ENCODE measurements around the gene ARHGEF17. TPM values are rescaled to one million over a fixed set of nuclear protein-coding genes. Genes with fewer than 3 reads are reported as not detected.

The ARHGEF17 gene
- polyA plus RNA-seq, 3 donors from 2014 or later = not detected

DNA sequence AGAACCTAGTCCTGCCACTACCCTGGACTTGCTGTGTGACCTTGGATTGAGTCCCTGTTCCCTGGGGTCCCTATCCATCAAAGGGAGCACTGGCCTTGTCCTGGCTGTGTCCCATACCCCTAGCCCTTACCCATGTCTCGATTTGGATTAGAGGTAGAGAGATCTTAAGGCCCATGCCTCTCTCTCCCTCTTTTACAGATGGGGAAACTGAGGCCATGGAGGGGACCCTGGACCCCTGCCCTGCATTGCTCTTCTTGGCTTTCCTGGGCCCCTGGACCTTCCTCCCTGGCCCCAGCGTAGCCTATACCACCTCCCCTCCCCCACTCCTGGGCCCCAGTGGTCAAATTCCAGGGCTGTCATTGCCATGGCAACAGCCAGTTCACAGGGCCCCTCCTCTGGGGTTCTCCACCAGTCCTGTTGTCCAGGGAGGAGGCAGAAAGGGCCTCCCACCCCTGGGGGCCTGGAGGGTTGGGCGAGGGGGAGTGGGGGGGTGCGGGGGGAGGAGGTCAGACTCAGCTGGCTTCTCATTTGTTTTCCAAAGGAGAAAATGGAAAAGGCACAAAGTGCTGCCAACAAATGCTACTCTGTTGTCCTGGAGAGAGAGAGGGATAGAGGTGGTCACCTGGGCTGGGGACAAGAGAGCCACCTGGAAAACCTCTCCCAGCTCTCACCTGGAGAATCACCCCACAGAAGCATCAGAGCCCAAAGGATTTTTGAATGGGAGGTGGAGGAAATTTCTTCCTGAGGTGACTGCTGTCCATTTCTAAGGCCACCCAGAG, 23.3 kb downstream of the ARHGEF17 start:
- no peak for DNase-seq
- H3K27ac Mint-ChIP-seq = no peak overlapping the region
- no peaks in the 10 kb centered on the region for H3K4me1 Mint-ChIP-seq
- H3K36me3 Mint-ChIP-seq = no peaks in the 10 kb centered on the region
- peaks cover 1 to 9% (median 2%) of the 10 kb centered on the region in 3 donors for H3K27me3 Mint-ChIP-seq (ENCODE audit: low read depth in 3 of 3)
- H3K4me3 Mint-ChIP-seq = no peak overlapping the region
- H3K9me3 Mint-ChIP-seq = no peaks in the 10 kb centered on the region

- H3K27ac Mint-ChIP-seq = no peak overlapping the region
- peaks cover 3 to 9% (median 4%) of the 10 kb centered on the region in 3 donors for H3K27me3 Mint-ChIP-seq (ENCODE audit: low read depth in 3 of 3)
- H3K36me3 Mint-ChIP-seq = no peaks in the 10 kb centered on the region
- H3K9me3 Mint-ChIP-seq = no peaks in the 10 kb centered on the region
- no peak overlapping the region for H3K4me3 Mint-ChIP-seq
- no peaks in the 10 kb centered on the region for H3K4me1 Mint-ChIP-seq
- no peak for DNase-seq
Measured at GRCh38 chr11:73333173-73333572, 25.1 kb downstream of the ARHGEF17 start.

- Mint-ChIP-seq H3K4me1 (no peaks in the 10 kb centered on the region), H3K9me3 (no peaks in the 10 kb centered on the region), H3K4me3 (no peak overlapping the region), H3K36me3 (no peaks in the 10 kb centered on the region), H3K27ac (no peak overlapping the region), H3K27me3 (ENCODE audit: low read depth in 3 of 3) (peaks cover 3 to 9% (median 4%) of the 10 kb centered on the region in 3 donors)
- DNase-seq = no peak
Measured at GRCh38 chr11:73333640-73334383, 25.7 kb downstream of the ARHGEF17 start.

DNA sequence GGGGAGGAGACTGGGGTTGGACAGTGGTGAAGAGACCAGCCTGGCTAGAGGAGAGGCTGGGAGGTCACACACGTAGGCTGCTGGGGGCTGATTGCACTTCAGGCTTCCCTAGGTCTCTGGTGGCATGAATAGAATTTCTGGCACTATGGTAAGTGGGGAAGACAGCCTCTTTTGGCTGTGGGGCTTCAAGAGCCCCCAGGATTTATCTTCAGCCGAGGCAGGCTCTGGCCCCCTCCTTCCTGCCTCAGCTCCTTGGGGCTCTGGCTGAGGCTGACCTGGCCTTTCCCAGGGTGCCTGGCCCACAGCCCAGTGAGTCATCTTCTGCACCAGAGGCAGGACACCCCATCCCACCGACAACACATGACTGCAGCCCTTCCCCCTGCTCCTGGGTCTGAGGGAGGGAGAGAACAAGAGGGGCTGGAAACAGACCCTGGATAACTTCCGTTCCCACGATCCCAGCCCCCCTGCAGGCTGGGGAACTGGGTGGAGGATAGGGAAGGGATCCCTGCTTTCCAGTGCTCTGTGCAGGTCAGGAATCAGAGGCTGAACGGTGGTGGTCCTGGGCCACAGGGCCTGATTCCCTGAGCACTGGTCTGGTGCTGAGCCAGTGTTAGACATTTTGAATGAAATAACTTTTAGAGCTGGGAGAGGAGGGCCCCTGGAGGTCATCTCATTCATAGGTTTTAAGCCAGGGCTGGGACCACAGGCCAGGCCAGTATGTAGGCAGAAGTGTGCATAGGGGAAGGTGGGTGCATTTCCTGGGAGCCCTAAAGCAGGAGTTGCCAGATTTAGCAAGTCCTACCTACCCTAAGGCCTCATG, 26.5 kb downstream of the ARHGEF17 start:
- H3K4me1 Mint-ChIP-seq = no peaks in the 10 kb centered on the region
- no peaks in the 10 kb centered on the region for H3K36me3 Mint-ChIP-seq
- no peaks in the 10 kb centered on the region for H3K9me3 Mint-ChIP-seq
- H3K27me3 Mint-ChIP-seq (ENCODE audit: low read depth in 3 of 3) = peaks cover 3 to 9% (median 4%) of the 10 kb centered on the region in 3 donors
- no peak overlapping the region for H3K27ac Mint-ChIP-seq
- H3K4me3 Mint-ChIP-seq = no peak overlapping the region
- no peak for DNase-seq

GRCh38 chr11:73335204-73335923, 27.3 kb downstream of the ARHGEF17 start:
- peaks cover 4 to 9% (median 6%) of the 10 kb centered on the region in 3 donors for H3K27me3 Mint-ChIP-seq (ENCODE audit: low read depth in 3 of 3)
- no peaks in the 10 kb centered on the region for H3K4me1 Mint-ChIP-seq
- H3K27ac Mint-ChIP-seq = no peak overlapping the region
- peak; percentile 67 to 70 (median 67) for DNase-seq
- no peak overlapping the region for H3K4me3 Mint-ChIP-seq
- H3K36me3 Mint-ChIP-seq = no peaks in the 10 kb centered on the region
- no peaks in the 10 kb centered on the region for H3K9me3 Mint-ChIP-seq

DNA sequence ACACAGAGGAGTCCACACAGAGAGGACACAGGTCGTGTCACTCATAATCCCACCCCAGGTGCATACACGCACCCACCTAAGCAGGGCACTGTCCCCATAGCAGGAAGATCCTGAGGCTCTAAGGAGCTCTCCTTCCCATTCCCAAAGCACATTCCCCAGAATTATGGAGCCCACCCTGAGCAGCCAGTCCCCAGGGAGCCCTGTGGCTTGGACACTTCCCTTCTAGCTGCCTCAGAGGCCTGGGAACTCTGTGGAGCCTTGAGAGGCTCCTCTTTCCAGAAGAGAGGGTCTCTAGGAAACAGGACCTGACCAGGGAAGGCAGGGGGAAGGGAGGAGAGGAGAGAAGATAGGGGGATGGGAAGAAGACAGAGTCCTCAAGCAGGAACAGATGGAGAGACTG, 29.8 kb downstream of the ARHGEF17 start:
- Mint-ChIP-seq H3K9me3 (no peaks in the 10 kb centered on the region), H3K4me1 (no peaks in the 10 kb centered on the region), H3K36me3 (no peaks in the 10 kb centered on the region), H3K27ac (no peak overlapping the region), H3K27me3 (ENCODE audit: low read depth in 3 of 3) (peaks cover 4 to 10% (median 8%) of the 10 kb centered on the region in 3 donors), H3K4me3 (no peak overlapping the region)
- no peak for DNase-seq

DNA sequence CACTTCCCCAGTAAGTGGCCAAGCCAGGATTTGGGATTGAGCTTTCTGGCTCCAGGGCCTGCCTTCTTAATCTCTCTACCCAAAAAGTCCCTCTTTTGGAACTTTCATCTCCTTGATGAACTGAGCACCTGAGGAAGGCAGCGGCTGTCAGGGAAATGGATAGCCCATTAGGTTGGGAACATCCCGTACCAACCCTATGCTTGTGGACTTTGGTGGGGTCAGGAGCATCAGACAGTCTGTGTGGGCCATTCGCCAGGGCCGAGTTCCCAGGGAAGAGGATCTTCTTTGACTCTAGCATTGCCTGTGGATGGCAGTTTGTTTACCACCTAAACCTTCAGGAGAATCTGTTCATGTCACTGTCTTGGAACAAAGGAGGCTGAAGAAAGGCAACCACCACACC, 30.2 kb downstream of the ARHGEF17 start:
- Mint-ChIP-seq H3K27ac (no peak overlapping the region), H3K4me1 (no peaks in the 10 kb centered on the region), H3K27me3 (ENCODE audit: low read depth in 3 of 3) (peaks cover 4 to 10% (median 8%) of the 10 kb centered on the region in 3 donors), H3K4me3 (no peak overlapping the region), H3K9me3 (no peaks in the 10 kb centered on the region), H3K36me3 (no peaks in the 10 kb centered on the region)
- DNase-seq = no peak

GRCh38 chr11:73340164-73340563, 32.1 kb downstream of the ARHGEF17 start:
- Mint-ChIP-seq H3K36me3 (no peaks in the 10 kb centered on the region), H3K27ac (peak overlapping the region in 1 of 6 donors; percentile 74), H3K4me3 (no peak overlapping the region), H3K27me3 (ENCODE audit: low read depth in 3 of 3) (peaks cover 4 to 8% (median 6%) of the 10 kb centered on the region in 3 donors), H3K4me1 (no peaks in the 10 kb centered on the region), H3K9me3 (no peaks in the 10 kb centered on the region)
- no peak for DNase-seq

DNA sequence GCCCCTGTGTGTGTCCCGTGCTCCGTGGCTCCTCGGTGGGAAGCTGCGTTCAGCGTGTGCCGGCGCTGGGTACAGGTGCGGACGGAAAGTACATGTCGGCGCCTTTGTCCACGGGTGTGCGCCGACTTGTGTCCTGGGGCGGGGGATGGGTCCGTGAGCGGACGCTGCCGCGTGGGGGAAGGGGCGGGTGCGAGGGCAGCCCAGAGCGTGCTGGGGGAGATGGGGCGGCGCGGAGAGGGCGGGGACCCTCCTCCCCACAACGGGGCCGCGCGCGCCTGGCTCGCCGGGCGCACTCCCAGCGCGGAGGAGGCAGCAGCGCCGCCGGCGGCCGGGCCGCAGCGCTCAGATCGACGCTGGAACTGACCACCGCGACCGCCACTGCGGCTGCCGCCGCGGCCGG, 34.6 kb downstream of the ARHGEF17 start:
- no peaks in the 10 kb centered on the region for H3K9me3 Mint-ChIP-seq
- DNase-seq = no peak
- no peaks in the 10 kb centered on the region for H3K36me3 Mint-ChIP-seq
- H3K4me1 Mint-ChIP-seq = no peaks in the 10 kb centered on the region
- H3K4me3 Mint-ChIP-seq = no peak overlapping the region
- no peak overlapping the region for H3K27ac Mint-ChIP-seq
- peaks cover 1 to 6% (median 5%) of the 10 kb centered on the region in 3 donors for H3K27me3 Mint-ChIP-seq (ENCODE audit: low read depth in 3 of 3)

DNA sequence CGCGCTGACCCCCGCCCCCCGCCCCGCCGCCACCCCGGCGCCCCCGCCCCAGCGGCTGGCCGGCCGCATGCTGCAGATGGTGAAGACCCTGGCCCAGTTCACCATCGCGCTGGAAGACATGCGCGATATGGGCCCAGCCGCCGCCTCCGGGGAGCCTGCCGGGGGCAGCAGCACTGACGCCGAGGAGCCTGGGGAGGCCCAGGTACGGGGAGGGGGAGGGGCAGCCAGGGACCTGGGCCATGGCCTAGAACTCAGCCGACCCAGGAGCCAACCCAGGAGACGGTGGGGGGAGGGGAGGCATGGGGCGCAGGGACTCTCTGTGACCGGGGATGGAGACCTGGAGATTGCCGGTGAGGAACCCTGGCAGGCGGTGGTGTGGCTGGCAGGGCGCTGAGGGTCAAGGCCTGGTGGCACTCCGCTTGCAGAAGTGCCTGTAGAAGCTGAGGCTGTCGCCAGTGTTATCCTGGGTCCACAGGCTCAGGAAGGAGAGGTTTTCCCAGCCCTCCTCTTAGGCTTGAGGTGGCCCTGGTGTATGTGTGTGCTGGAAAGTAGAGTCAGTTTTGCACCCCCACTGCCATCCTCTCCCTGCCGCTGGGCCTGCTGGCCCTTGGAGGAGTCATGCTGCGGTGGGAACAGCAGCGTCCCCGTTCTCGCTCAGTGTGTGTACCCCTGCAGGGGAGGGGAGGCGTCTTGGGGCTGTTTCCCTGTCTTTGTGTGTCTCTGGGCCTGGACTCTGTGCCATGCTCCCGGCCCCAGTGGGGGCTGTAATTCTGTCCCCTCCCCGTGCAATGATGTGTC, 35.2 kb downstream of the ARHGEF17 start:
- no peak for DNase-seq
- no peak overlapping the region for H3K27ac Mint-ChIP-seq
- no peak overlapping the region for H3K4me3 Mint-ChIP-seq
- no peaks in the 10 kb centered on the region for H3K36me3 Mint-ChIP-seq
- no peaks in the 10 kb centered on the region for H3K4me1 Mint-ChIP-seq
- H3K27me3 Mint-ChIP-seq (ENCODE audit: low read depth in 3 of 3) = peaks cover 0 to 6% (median 5%) of the 10 kb centered on the region in 3 donors
- no peaks in the 10 kb centered on the region for H3K9me3 Mint-ChIP-seq

GRCh38 chr11:73344191-73344607, 36.1 kb downstream of the ARHGEF17 start:
- Mint-ChIP-seq H3K36me3 (no peaks in the 10 kb centered on the region), H3K9me3 (no peaks in the 10 kb centered on the region), H3K4me1 (no peaks in the 10 kb centered on the region), H3K4me3 (no peak overlapping the region), H3K27me3 (ENCODE audit: low read depth in 3 of 3) (peaks cover 3 to 8% (median 7%) of the 10 kb centered on the region in 3 donors), H3K27ac (no peak overlapping the region)
- no peak for DNase-seq

- H3K27me3 Mint-ChIP-seq (ENCODE audit: low read depth in 3 of 3) = peaks cover 3 to 8% (median 6%) of the 10 kb centered on the region in 3 donors
- H3K4me3 Mint-ChIP-seq = no peak overlapping the region
- H3K27ac Mint-ChIP-seq = no peak overlapping the region
- H3K4me1 Mint-ChIP-seq = no peaks in the 10 kb centered on the region
- no peaks in the 10 kb centered on the region for H3K9me3 Mint-ChIP-seq
- no peak for DNase-seq
- no peaks in the 10 kb centered on the region for H3K36me3 Mint-ChIP-seq
Measured at GRCh38 chr11:73345481-73346160, 37.5 kb downstream of the ARHGEF17 start.
